K562 (cell line): ENCODE data around the gene RIPOR1. TPM values are rescaled to one million over a fixed set of nuclear protein-coding genes. Genes with fewer than 3 reads are reported as not detected.
A peak's percentile ranks its signal among the peaks of the same experiment; 100 is the strongest.

Source experiments
- ATAC-seq: fragments of 200-7000 bp; cut with Tn5 transposase; 3 replicates; pipeline ENCODE4 v1.9.1; 2020; ENCODE audit warnings: moderate library complexity
- BruUV-seq: library from RNA; stranded (reverse); fragments of 400-500 nt; replicated peaks from 2 replicates; lab custom pipeline; 2021; lab: Mats Ljungman, UMichigan
- CTCF ChIA-PET: fragments of 300-600 bp; formaldehyde crosslinking; extraction: SDS; loops from one replicate; lab custom pipeline; 2021; ENCODE audit warnings: low intra/inter-chr PET ratio; lab: Yijun Ruan, JAX
- POLR2A ChIA-PET: fragments of 300-600, 350-650 bp; sonication (Branson Sonifier 250); formaldehyde crosslinking; extraction: SDS; loops from one replicate; lab custom pipeline; 2021; ENCODE audit warnings: antibody characterized with exemption, inconsistent platforms; lab: Yijun Ruan, JAX
- DNase-seq, 4 experiments: peaks; one replicate each; pipeline versions ENCODE4 v3.0.0 to v3.0.0-alpha.2; 2011 to 2018; ENCODE audit warnings: low spot score in 3 of 4, mixed read lengths in 3 of 4; ENCODE audit errors: extremely low read depth in 1 of 4
- FAIRE-seq: peaks from 2 replicates; lab custom pipeline; 2011; peaks lifted over from hg19 to GRCh38; lab: Jason Lieb, UNC
- H2AFZ ChIP-seq: 2 replicates; pipeline ENCODE4 v1.6.0; 2011; ENCODE audit warnings: low read depth, low read length, control low read depth, inconsistent platforms
- H3K27ac ChIP-seq: fragments of 200-600 bp; 3 replicates; pipeline ENCODE4 v1.8.0; 2011; ENCODE audit warnings: low read depth, mild to moderate bottlenecking, control low read depth, inconsistent platforms, low read length, moderate library complexity, mixed read lengths; ENCODE audit errors: extremely low read depth
- H3K27me3 ChIP-seq, 2 experiments: fragments of 300-600 bp in 1 of 2; 2 replicates in 1 of 2; 3 replicates in 1 of 2; pipeline versions ENCODE4 v1.6.0 to v1.8.0; 2011; ENCODE audit warnings: inconsistent platforms in 2 of 2, low read length in 2 of 2, mild to moderate bottlenecking in 1 of 2, mixed read lengths in 1 of 2, moderate library complexity in 1 of 2; ENCODE audit not compliant: control insufficient read depth in 2 of 2, insufficient read depth in 2 of 2
- H3K36me3 ChIP-seq: fragments of 300-600 bp; 3 replicates; pipeline ENCODE4 v1.8.0; 2011; ENCODE audit warnings: mild to moderate bottlenecking, low read length, inconsistent platforms; ENCODE audit not compliant: control insufficient read depth, insufficient read depth
- H3K4me1 ChIP-seq, 2 experiments: fragments of 200-600 bp in 1 of 2; replicated peaks in 1 of 2; 2 replicates in 1 of 2; 3 replicates in 1 of 2; pipeline versions ENCODE4 v1.5.1 to v1.8.0; 2011; ENCODE audit warnings: inconsistent platforms in 2 of 2, low read length in 2 of 2, mild to moderate bottlenecking in 1 of 2, mixed read lengths in 1 of 2, moderate library complexity in 1 of 2; ENCODE audit not compliant: control insufficient read depth in 2 of 2, insufficient read depth in 2 of 2
- H3K4me2 ChIP-seq: 2 replicates; pipeline ENCODE4 v1.6.1; 2011; ENCODE audit warnings: low read length, control low read depth, inconsistent platforms, mixed read lengths; ENCODE audit not compliant: insufficient read depth
- H3K4me3 ChIP-seq: fragments of 200-600 bp; sonication (generic), shearing (Covaris generic); 2 replicates; pipeline ENCODE4 v1.5.1; 2016; ENCODE audit warnings: control low read depth, inconsistent platforms
- H3K79me2 ChIP-seq: fragments of 200-600 bp; 3 replicates; pipeline ENCODE4 v1.8.0; 2011; ENCODE audit warnings: low read length, inconsistent platforms; ENCODE audit not compliant: control insufficient read depth, insufficient read depth
- H3K9ac ChIP-seq, 2 experiments: 2 replicates each; pipeline versions ENCODE4 v1.6.0 to v1.6.1; 2011; ENCODE audit warnings: low read depth in 2 of 2, low read length in 2 of 2, control low read depth in 1 of 2, inconsistent platforms in 1 of 2, mild to moderate bottlenecking in 1 of 2, mixed read lengths in 1 of 2; ENCODE audit not compliant: insufficient read depth in 1 of 2
- H3K9me1 ChIP-seq: one replicate; pipeline ENCODE4 v1.6.0; 2011; ENCODE audit warnings: inconsistent platforms, mild to moderate bottlenecking, low read length, moderate library complexity; ENCODE audit not compliant: control insufficient read depth, insufficient read depth
- H3K9me3 ChIP-seq: replicated peaks from 2 replicates; pipeline ENCODE4 v1.5.1; 2011; ENCODE audit warnings: low read depth, low read length, inconsistent platforms; ENCODE audit not compliant: control insufficient read depth, insufficient read depth
- H4K20me1 ChIP-seq: replicated peaks from 2 replicates; pipeline ENCODE4 v1.6.1; 2011; ENCODE audit warnings: low read length, inconsistent platforms, mixed read lengths; ENCODE audit not compliant: control insufficient read depth, insufficient read depth
- E4F1 ChIP-seq: fragments of 250-450 bp; sonication (Bioruptor Pico); IDR thresholded peaks from 2 replicates; pipeline ENCODE4 v1.5.0; 2021; ENCODE audit warnings: mild to moderate bottlenecking, borderline replicate concordance
- FOXM1 ChIP-seq, 2 experiments: fragments of 450-650 bp in 1 of 2; sonication (generic) in 1 of 2; formaldehyde crosslinking in 1 of 2; IDR thresholded peaks; 2 replicates each; pipeline versions ENCODE4 v1.6.1 to v1.9.0; 2017 to 2022; ENCODE audit warnings: low read depth in 2 of 2, mild to moderate bottlenecking in 2 of 2, missing genetic modification reagents in 1 of 2, moderate library complexity in 1 of 2
- KAT7 ChIP-seq: sonication (generic); formaldehyde crosslinking; IDR thresholded peaks from 2 replicates; pipeline ENCODE4 v1.8.0; 2022; ENCODE audit warnings: missing genetic modification reagents, mild to moderate bottlenecking, borderline replicate concordance
- MECOM ChIP-seq: fragments of 250-450 bp; sonication (Bioruptor Pico); IDR thresholded peaks from 2 replicates; pipeline ENCODE4 v1.8.0; 2022; ENCODE audit warnings: inconsistent platforms
- POLR2AphosphoS2 ChIP-seq: IDR thresholded peaks from 2 replicates; pipeline ENCODE4 v1.6.1; 2012; ENCODE audit warnings: low read length, improper control_type of control experiment
- ZBTB1 ChIP-seq: sonication (generic); formaldehyde crosslinking; IDR thresholded peaks from 2 replicates; pipeline ENCODE4 v1.8.1; 2023; ENCODE audit warnings: missing genetic modification reagents, low read depth, mild to moderate bottlenecking, borderline replicate concordance
- WGBS: fragments of 100-300 bp; shearing (Covaris generic); methylation state at CpG from one replicate; pipeline ENCODE4 v1.1.6; 2016; ENCODE audit warnings: low coverage, mixed read lengths; ENCODE audit not compliant: insufficient coverage; ENCODE audit errors: missing lambda C conversion rate; 5-methylcytosine and 5-hydroxymethylcytosine counted together
- in situ Hi-C: fragments of 300-500 bp; cut with MboI; formaldehyde crosslinking; loops from 4 replicates; pipeline ENCODE4 v1.15.0; 2018; ENCODE audit warnings: inconsistent platforms, mixed read lengths
- intact Hi-C: fragments of 100-400 bp; cut with micrococcal nuclease; formaldehyde crosslinking; loops from 2 replicates; pipeline ENCODE4 v1.14.2; 2022
- polyA plus RNA-seq, 8 experiments: library from polyadenylated mRNA; depleted of rRNA in 4 of 8; stranded (reverse) in 5 of 8; unstranded in 3 of 8; fragments of >200 nt; fragmentation: Nextera tagmentation in 2 of 8; fragmentation: Illumina TruSeq in 1 of 8; extraction: Ambion mirVana in 2 of 8; extraction: Trizol in 1 of 8; gene quantifications; 2 replicates each; pipeline versions ENCODE4 v1.2.1 to v1.2.3, GENCODE V29; 2011 to 2014; ENCODE audit warnings: inconsistent platforms in 1 of 8, missing spikeins in 1 of 8
- total RNA-seq, 7 experiments: library from RNA; depleted of rRNA in 6 of 7; stranded (reverse); fragments of >200 nt in 6 of 7; fragmentation: Illumina TruSeq in 2 of 7; extraction: Trizol in 2 of 7; gene quantifications; 2 replicates each; pipeline versions ENCODE4 v1.2.1 to v1.2.3, GENCODE V29; 2011 to 2021; ENCODE audit warnings: low replicate concordance in 1 of 7

RIPOR1 gene
- total and polyA plus RNA-seq, 9 of the 15 experiments (the other 6 are each of a cell fraction or from before 2014, with no cell fraction given): 0.36 to 31.1 (median 3.0) TPM

DNA sequence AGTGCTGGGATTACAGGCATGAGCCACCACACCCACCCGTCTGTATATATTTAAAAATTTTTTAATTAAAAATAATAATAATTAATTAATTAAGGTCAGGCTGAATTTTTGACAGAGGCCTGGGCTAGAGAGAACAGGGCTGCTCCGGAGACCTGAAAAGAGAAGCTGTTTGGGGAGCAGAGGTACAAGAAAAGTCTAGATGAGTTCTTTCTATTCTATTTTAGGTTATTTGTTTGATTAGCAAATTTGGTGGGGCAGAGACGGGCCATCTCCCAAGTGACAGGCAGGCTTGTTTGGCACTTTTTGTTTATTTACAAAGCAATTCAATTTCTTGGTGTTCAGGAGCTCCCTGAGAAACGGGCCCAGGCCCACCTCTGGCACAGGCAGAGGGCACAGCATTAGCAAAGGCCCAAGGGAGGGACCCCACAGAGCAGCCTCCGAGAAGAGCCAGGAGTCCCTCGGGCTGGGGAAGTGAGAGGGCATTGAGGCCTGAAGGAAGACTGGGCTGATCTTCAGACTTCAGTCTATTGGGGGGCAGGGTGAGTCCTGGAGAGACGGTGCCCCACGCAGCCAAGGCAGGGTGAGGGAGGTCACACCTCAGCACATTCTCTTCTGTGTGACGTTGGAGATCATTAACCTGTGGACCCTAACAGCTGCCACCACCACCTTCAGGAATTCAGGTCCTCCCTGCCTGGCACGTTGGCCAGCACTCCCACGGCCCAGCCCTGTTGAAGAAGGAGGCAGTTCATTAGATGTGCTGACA, 10.8 kb upstream of the RIPOR1 start:
- 35% methylated on average over 11 of the region's 11 CpGs for WGBS
- in situ Hi-C loops: no loop called here
- Histone ChIP-seq H3K27ac (no peak overlapping the region), H3K79me2 (no peaks in the 10 kb centered on the region), H3K9ac (peak overlapping the region in 1 of 2 experiments; percentile 72; a peak in 1 of 4 replicates), H4K20me1 (no peaks in the 10 kb centered on the region), H3K4me1 (peaks cover 2 to 10% of the 10 kb centered on the region in 2 experiments; a peak in 4 of 5 replicates), H3K4me2 (no peak overlapping the region), H3K9me1 (no peaks in the 10 kb centered on the region), H3K27me3 (no peaks in the 10 kb centered on the region), H3K9me3 (no peaks in the 10 kb centered on the region), H3K36me3 (no peaks in the 10 kb centered on the region)
- no peak for DNase-seq
- ChIA-PET POLR2A (interaction anchor here (0.7 kb wide), 1 partner anchor 143 kb away, joined by 3 read pairs; the partner anchor contains the start of gene PARD6A), CTCF (interaction anchor here (5.8 kb wide), 1 partner anchor 24 kb away, joined by 53 read pairs; no protein-coding TSS in a partner anchor)
- no TSS peak for BruUV-seq
- intact Hi-C loops: loop anchor here (10.0 kb wide), 1 partner anchor 93 kb away; no protein-coding TSS in a partner anchor
- no peak for TF ChIP-seq POLR2AphosphoS2
- TF ChIP-seq ZBTB1 (CRISPR knock-in tag): no peak
- no peak for TF ChIP-seq KAT7
- no peak for TF ChIP-seq MECOM (CRISPR knock-in tag)
- no peak for TF ChIP-seq E4F1 (CRISPR knock-in tag)
- TF ChIP-seq FOXM1 (IDR thresholded peaks at IDR 0.05; ENCODE audit: low read depth): no peak
- TF ChIP-seq FOXM1 (CRISPR knock-in tag; IDR thresholded peaks at IDR 0.05; ENCODE audit: low read depth): no peak
- TF ChIP-seq, all 486 proteins: peak for 0
- H2AFZ ChIP-seq: no peak overlapping the region
- H3K4me3 ChIP-seq: no peak overlapping the region
- ATAC-seq (no peak), FAIRE-seq (no peak)
